Measurements from ENCODE around the gene DGKH. TPM values are rescaled to one million over a fixed set of nuclear protein-coding genes. Genes with fewer than 3 reads are reported as not detected.
A peak's percentile ranks its signal among the peaks of the same experiment; 100 is the strongest.

Gene DGKH
- total RNA-seq, 1 donor from 2014 or later: 16.8 TPM

DNA sequence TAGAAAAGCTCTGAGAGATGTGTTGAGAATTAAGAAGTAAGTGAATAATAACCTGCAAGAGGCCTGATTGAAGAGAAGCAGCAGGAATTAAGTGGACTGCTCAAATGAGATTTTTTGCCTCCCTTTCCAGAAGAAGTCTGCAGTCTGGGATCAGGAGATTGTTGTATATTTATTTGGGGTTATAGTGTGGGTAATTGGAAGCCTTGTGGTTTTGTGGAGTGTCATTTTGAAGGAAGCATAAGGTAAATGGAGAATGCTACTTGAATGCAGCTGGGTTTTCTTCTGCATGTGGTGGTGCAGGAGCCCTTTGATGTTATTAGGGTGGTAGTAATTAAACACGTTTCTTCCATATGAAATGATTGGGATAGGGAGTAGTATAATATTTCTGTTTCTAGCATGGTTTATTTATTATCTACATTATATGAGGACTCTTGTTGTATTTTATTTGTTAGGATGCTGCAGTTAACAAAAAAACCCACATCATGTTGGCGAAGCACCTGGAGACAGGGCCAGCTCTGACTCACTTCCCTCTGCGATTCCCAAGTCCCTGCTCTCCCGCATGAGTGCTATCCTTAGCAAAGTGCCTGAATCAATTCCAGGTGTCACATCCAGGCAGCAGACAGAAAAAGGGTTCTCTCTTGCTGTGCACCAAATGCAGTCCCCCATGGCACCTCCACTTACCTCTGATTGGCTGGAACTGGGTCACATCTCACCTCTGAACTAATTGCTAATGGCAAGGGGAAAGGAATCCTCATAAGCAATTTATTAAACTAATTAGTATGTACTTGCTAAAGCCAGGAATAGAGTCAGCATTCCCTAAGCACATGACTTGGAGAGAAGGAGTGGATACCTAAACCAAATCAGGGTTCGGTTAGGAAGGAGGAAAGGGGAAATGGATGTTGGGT lies 54.8 kb downstream of the DGKH start:
- Histone ChIP-seq H3K36me3 (ENCODE audit: control insufficient read depth, insufficient read depth, low read length) (peaks cover 2% of the 10 kb centered on the region), H3K4me3 (ENCODE audit: low read depth, low read length) (no peak overlapping the region), H3K27me3 (ENCODE audit: control insufficient read depth, insufficient read depth, low read length) (no peaks in the 10 kb centered on the region)
- TF ChIP-seq CTCF (IDR thresholded peaks at IDR 0.05; ENCODE audit: insufficient read depth, low read length, severe bottlenecking): no peak
- no peak for FAIRE-seq
- peak; percentile 64 for DNase-seq (ENCODE audit: low read depth)

DNA sequence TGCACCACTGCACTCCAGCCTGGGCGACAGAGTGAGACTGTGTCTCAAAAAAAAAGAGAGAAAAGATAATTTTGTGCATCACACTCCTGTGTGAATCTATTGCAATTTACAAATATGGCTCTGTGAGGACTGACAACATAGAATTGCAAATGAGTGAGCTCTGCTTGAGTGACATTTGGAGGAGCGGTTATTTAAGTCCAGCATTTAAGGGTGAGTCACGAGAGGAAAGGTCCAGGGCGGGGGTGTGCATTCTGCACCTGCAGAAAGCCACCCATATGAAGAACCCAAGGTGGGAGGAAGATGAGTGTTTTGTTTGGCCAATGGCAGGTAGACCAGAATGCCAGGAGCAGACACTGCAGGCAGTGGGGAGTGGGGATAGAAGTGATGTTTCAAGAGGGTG lies 58.5 kb downstream of the DGKH start:
- FAIRE-seq (no peak), DNase-seq (ENCODE audit: low read depth) (peak; percentile 17)
- no peak for TF ChIP-seq CTCF (IDR thresholded peaks at IDR 0.05; ENCODE audit: insufficient read depth, low read length, severe bottlenecking)
- no peaks in the 10 kb centered on the region for H3K27me3 ChIP-seq (ENCODE audit: control insufficient read depth, insufficient read depth, low read length)
- H3K36me3 ChIP-seq (ENCODE audit: control insufficient read depth, insufficient read depth, low read length): peaks cover 2% of the 10 kb centered on the region
- H3K4me3 ChIP-seq (ENCODE audit: low read depth, low read length): no peak overlapping the region

DNA sequence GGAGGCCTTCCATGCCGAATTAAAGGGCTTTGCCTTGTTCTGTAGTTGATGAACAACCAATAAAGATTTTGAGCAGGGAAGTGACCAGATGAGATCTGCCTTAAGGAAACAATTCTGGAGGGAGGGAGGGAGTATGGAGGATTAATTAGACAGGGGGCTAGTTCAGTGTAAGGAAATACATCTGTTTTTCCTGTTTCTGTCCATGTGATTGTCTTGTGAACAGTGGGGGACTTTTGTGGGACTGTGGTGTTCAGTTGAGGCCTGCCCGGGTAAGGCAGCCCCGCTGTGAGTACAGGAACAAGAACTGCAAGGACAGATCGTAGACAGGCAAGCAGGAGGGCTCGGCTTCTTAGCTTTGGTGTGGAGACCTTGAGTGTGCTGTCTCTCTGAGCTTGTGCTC lies 59.0 kb downstream of the DGKH start:
- Histone ChIP-seq H3K4me3 (ENCODE audit: low read depth, low read length) (no peak overlapping the region), H3K27me3 (ENCODE audit: control insufficient read depth, insufficient read depth, low read length) (no peaks in the 10 kb centered on the region), H3K36me3 (ENCODE audit: control insufficient read depth, insufficient read depth, low read length) (peaks cover 3% of the 10 kb centered on the region)
- no peak for DNase-seq (ENCODE audit: low read depth)
- FAIRE-seq: no peak
- no peak for TF ChIP-seq CTCF (IDR thresholded peaks at IDR 0.05; ENCODE audit: insufficient read depth, low read length, severe bottlenecking)

GRCh38 chr13:42108217-42108616 lies 59.8 kb downstream of the DGKH start:
- H3K36me3 ChIP-seq (ENCODE audit: control insufficient read depth, insufficient read depth, low read length): peaks cover 4% of the 10 kb centered on the region

GRCh38 chr13:42109957-42110356 lies 61.5 kb downstream of the DGKH start:
- DNase-seq (ENCODE audit: low read depth) (no peak), FAIRE-seq (no peak)
- no peak for TF ChIP-seq CTCF (IDR thresholded peaks at IDR 0.05; ENCODE audit: insufficient read depth, low read length, severe bottlenecking)
- H3K27me3 ChIP-seq (ENCODE audit: control insufficient read depth, insufficient read depth, low read length): no peaks in the 10 kb centered on the region
- H3K36me3 ChIP-seq (ENCODE audit: control insufficient read depth, insufficient read depth, low read length): peaks cover 4% of the 10 kb centered on the region
- no peak overlapping the region for H3K4me3 ChIP-seq (ENCODE audit: low read depth, low read length)

More at GRCh38 chr13:42108217-42108616, 59.8 kb downstream of the DGKH start:
- FAIRE-seq (no peak), DNase-seq (ENCODE audit: low read depth) (no peak)
- TF ChIP-seq CTCF (IDR thresholded peaks at IDR 0.05; ENCODE audit: insufficient read depth, low read length, severe bottlenecking): no peak
- H3K27me3 ChIP-seq (ENCODE audit: control insufficient read depth, insufficient read depth, low read length): no peaks in the 10 kb centered on the region
- no peak overlapping the region for H3K4me3 ChIP-seq (ENCODE audit: low read depth, low read length)

Measured in bronchial epithelial cell (primary cell).